Upper lobe of right lung (tissue), 1 donor: Measurements from ENCODE around the gene USP24. TPM values are rescaled to one million over a fixed set of nuclear protein-coding genes. Genes with fewer than 3 reads are reported as not detected.

ENCODE experiments used
- ATAC-seq: fragments of 200-7000 bp; cut with Tn5 transposase; one replicate; pipeline ENCODE4 v1.9.1; 2020; ENCODE audit warnings: mild to moderate bottlenecking, moderate library complexity
- DNase-seq: peaks from one replicate; pipeline ENCODE4 v3.0.0-alpha.2; 2020
- H3K27ac ChIP-seq: fragments of 200-600 bp; one replicate; pipeline ENCODE4 v1.8.0; 2022
- H3K27me3 ChIP-seq: fragments of 200-600 bp; one replicate; pipeline ENCODE4 v1.8.0; 2022; ENCODE audit warnings: mild to moderate bottlenecking
- H3K36me3 ChIP-seq: fragments of 200-600 bp; one replicate; pipeline ENCODE4 v1.8.0; 2022
- H3K4me1 ChIP-seq: fragments of 200-600 bp; one replicate; pipeline ENCODE4 v1.8.0; 2022
- H3K4me3 ChIP-seq: fragments of 200-600 bp; one replicate; pipeline ENCODE4 v1.8.0; 2022; ENCODE audit warnings: mild to moderate bottlenecking
- H3K9me3 ChIP-seq: fragments of 200-600 bp; one replicate; pipeline ENCODE4 v1.8.0; 2022
- intact Hi-C: fragments of 100-400 bp; cut with DNase I; formaldehyde crosslinking; loops from one replicate; pipeline ENCODE4 v1.11.0; 2022
- total RNA-seq: library from RNA; stranded (reverse); fragmentation: NEBNext Ultra II Directional; extraction: Animal tissue kit (Norgen Biotek cat#: 25700); gene quantifications from one replicate; pipeline ENCODE4 v1.2.1, GENCODE V29; 2021
- TF ChIP-seq, protein P1 (sequence below): fragments of 200-600 bp; IDR thresholded peaks from one replicate; pipeline ENCODE4 v1.8.0; 2022; ENCODE audit warnings: antibody characterized with exemption
- donor health status: DM: no; HTN: yes; CAD: no; lungs with severe emphysema.

USP24 gene
- total RNA-seq, 1 donor from 2014 or later = 39.5 TPM

GRCh38 chr1:55164906-55165305 is 50.3 kb downstream of the USP24 start:
- intact Hi-C loops = no loop called here
- H3K4me3 ChIP-seq = no peak overlapping the region
- peaks cover 61% of the 10 kb centered on the region for H3K36me3 ChIP-seq
- TF ChIP-seq, protein P1, sequence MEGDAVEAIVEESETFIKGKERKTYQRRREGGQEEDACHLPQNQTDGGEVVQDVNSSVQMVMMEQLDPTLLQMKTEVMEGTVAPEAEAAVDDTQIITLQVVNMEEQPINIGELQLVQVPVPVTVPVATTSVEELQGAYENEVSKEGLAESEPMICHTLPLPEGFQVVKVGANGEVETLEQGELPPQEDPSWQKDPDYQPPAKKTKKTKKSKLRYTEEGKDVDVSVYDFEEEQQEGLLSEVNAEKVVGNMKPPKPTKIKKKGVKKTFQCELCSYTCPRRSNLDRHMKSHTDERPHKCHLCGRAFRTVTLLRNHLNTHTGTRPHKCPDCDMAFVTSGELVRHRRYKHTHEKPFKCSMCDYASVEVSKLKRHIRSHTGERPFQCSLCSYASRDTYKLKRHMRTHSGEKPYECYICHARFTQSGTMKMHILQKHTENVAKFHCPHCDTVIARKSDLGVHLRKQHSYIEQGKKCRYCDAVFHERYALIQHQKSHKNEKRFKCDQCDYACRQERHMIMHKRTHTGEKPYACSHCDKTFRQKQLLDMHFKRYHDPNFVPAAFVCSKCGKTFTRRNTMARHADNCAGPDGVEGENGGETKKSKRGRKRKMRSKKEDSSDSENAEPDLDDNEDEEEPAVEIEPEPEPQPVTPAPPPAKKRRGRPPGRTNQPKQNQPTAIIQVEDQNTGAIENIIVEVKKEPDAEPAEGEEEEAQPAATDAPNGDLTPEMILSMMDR = no peak
- ATAC-seq (no peak), DNase-seq (no peak)
- no peak overlapping the region for H3K27ac ChIP-seq
- no peaks in the 10 kb centered on the region for H3K9me3 ChIP-seq
- no peaks in the 10 kb centered on the region for H3K27me3 ChIP-seq
- H3K4me1 ChIP-seq = no peaks in the 10 kb centered on the region

GRCh38 chr1:55159571-55159970 is 55.6 kb downstream of the USP24 start:
- ATAC-seq = no peak
- Histone ChIP-seq H3K4me1 (no peaks in the 10 kb centered on the region), H3K27ac (no peak overlapping the region), H3K4me3 (no peak overlapping the region), H3K9me3 (no peaks in the 10 kb centered on the region), H3K36me3 (peaks cover 73% of the 10 kb centered on the region), H3K27me3 (no peaks in the 10 kb centered on the region)
- intact Hi-C loops = no loop called here
- DNase-seq = no peak
- TF ChIP-seq, protein P1 = no peak

- peaks cover 87% of the 10 kb centered on the region for H3K36me3 ChIP-seq
- DNase-seq (no peak), ATAC-seq (no peak)
- TF ChIP-seq, protein P1 = no peak
- no peak overlapping the region for H3K27ac ChIP-seq
- H3K27me3 ChIP-seq = no peaks in the 10 kb centered on the region
- intact Hi-C loops = no loop called here
- no peak overlapping the region for H3K4me3 ChIP-seq
- peaks cover 4% of the 10 kb centered on the region for H3K4me1 ChIP-seq
- no peaks in the 10 kb centered on the region for H3K9me3 ChIP-seq
Observed at GRCh38 chr1:55156608-55157007, 58.6 kb downstream of the USP24 start.

GRCh38 chr1:55156093-55156492 is 59.1 kb downstream of the USP24 start:
- Histone ChIP-seq H3K9me3 (no peaks in the 10 kb centered on the region), H3K4me3 (no peak overlapping the region), H3K4me1 (peaks cover 7% of the 10 kb centered on the region), H3K27ac (no peak overlapping the region), H3K27me3 (no peaks in the 10 kb centered on the region), H3K36me3 (peaks cover 81% of the 10 kb centered on the region)
- intact Hi-C loops = no loop called here
- TF ChIP-seq, protein P1 = no peak
- ATAC-seq (no peak), DNase-seq (no peak)

DNA sequence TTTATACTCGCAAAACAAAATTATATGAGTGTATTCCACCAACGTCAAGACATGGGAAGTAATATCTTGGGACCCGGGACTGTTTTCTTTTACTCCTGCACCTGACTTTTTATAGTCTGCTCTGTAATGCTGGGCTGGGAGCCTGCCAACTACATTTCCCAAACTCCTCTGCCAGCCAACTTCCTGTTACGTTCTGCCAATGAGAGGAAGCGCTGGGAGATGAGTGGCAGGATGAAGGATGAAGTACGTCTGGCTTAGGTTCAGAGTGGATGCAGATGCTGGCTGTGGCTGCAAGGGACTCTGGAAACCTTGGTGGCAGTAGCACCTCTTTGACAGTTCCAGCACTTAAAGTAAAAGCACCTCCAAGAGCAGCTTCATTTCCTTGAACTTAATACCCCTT is 59.6 kb downstream of the USP24 start:
- Histone ChIP-seq H3K27me3 (no peaks in the 10 kb centered on the region), H3K4me1 (peaks cover 7% of the 10 kb centered on the region), H3K36me3 (peaks cover 76% of the 10 kb centered on the region), H3K9me3 (no peaks in the 10 kb centered on the region), H3K4me3 (no peak overlapping the region), H3K27ac (no peak overlapping the region)
- intact Hi-C loops = no loop called here
- peak; percentile 57 for DNase-seq
- ATAC-seq = peak; percentile 73
- TF ChIP-seq, protein P1 = no peak

- no peaks in the 10 kb centered on the region for H3K9me3 ChIP-seq
- intact Hi-C loops = no loop called here
- TF ChIP-seq, protein P1 = no peak
- H3K4me3 ChIP-seq = no peak overlapping the region
- ATAC-seq = no peak
- peaks cover 74% of the 10 kb centered on the region for H3K36me3 ChIP-seq
- no peak for DNase-seq
- H3K27me3 ChIP-seq = no peaks in the 10 kb centered on the region
- H3K4me1 ChIP-seq = peaks cover 7% of the 10 kb centered on the region
- H3K27ac ChIP-seq = no peak overlapping the region
Observed at GRCh38 chr1:55154616-55155015, 60.5 kb downstream of the USP24 start.
